Measurements from ENCODE around the gene COL6A3. TPM values are rescaled to one million over a fixed set of nuclear protein-coding genes. Genes with fewer than 3 reads are reported as not detected.

Gene COL6A3
- polyA plus RNA-seq, 2 of the 4 experiments (the other 2 are of a cell fraction): 0.10 to 0.28 TPM

DNA sequence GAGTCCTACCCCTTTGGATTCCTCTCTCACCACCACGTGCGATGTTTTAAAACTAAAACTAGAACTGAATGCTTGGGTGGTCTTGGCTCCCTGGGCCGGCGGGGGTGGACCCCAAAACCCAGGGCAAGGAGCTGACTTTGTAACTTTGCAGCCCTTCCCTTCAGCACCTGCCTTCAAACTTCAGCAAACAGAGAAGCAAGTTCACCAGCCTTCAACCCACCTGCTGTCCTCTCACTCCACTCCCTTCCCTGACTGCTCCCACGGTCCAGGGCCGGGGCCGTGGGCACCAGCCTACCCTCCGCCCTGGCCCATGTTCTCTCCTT lies 54.5 kb downstream of the COL6A3 start:
- POLR2A ChIA-PET: no interaction called here
- Histone ChIP-seq H3K4me2 (no peak overlapping the region), H3K9me3 (no peaks in the 10 kb centered on the region), H3K4me1 (no peaks in the 10 kb centered on the region), H3K4me3 (no peak overlapping the region), H3K27ac (no peak overlapping the region)
- no peak for FAIRE-seq
- TF ChIP-seq EHF (CRISPR knock-in tag; IDR thresholded peaks at IDR 0.05) (no peak), NPAS2 (CRISPR knock-in tag; IDR thresholded peaks at IDR 0.05; ENCODE audit: borderline replicate concordance) (no peak), FOSL2 (IDR thresholded peaks at IDR 0.05) (no peak), FOSL2 (CRISPR knock-in tag; IDR thresholded peaks at IDR 0.05) (no peak), RFX5 (IDR thresholded peaks at IDR 0.05) (no peak), HOXB13 (CRISPR knock-in tag; IDR thresholded peaks at IDR 0.05; ENCODE audit: low read depth) (no peak), SREBF2 (IDR thresholded peaks at IDR 0.05) (no peak), FOSB (CRISPR knock-in tag; IDR thresholded peaks at IDR 0.05) (no peak), MYC (IDR thresholded peaks at IDR 0.05; ENCODE audit: borderline replicate concordance, low read length) (no peak), GATA3 (IDR thresholded peaks at IDR 0.05; ENCODE audit: borderline replicate concordance) (no peak), NR3C1 (IDR thresholded peaks at IDR 0.05) (no peak), KDM1A (IDR thresholded peaks at IDR 0.05; ENCODE audit: low read depth) (no peak)
- TF ChIP-seq, protein P1, sequence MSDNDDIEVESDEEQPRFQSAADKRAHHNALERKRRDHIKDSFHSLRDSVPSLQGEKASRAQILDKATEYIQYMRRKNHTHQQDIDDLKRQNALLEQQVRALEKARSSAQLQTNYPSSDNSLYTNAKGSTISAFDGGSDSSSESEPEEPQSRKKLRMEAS (IDR thresholded peaks at IDR 0.05): no peak
- TF ChIP-seq, protein P2, sequence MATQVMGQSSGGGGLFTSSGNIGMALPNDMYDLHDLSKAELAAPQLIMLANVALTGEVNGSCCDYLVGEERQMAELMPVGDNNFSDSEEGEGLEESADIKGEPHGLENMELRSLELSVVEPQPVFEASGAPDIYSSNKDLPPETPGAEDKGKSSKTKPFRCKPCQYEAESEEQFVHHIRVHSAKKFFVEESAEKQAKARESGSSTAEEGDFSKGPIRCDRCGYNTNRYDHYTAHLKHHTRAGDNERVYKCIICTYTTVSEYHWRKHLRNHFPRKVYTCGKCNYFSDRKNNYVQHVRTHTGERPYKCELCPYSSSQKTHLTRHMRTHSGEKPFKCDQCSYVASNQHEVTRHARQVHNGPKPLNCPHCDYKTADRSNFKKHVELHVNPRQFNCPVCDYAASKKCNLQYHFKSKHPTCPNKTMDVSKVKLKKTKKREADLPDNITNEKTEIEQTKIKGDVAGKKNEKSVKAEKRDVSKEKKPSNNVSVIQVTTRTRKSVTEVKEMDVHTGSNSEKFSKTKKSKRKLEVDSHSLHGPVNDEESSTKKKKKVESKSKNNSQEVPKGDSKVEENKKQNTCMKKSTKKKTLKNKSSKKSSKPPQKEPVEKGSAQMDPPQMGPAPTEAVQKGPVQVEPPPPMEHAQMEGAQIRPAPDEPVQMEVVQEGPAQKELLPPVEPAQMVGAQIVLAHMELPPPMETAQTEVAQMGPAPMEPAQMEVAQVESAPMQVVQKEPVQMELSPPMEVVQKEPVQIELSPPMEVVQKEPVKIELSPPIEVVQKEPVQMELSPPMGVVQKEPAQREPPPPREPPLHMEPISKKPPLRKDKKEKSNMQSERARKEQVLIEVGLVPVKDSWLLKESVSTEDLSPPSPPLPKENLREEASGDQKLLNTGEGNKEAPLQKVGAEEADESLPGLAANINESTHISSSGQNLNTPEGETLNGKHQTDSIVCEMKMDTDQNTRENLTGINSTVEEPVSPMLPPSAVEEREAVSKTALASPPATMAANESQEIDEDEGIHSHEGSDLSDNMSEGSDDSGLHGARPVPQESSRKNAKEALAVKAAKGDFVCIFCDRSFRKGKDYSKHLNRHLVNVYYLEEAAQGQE (IDR thresholded peaks at IDR 0.05): no peak
- TF ChIP-seq, protein P3, sequence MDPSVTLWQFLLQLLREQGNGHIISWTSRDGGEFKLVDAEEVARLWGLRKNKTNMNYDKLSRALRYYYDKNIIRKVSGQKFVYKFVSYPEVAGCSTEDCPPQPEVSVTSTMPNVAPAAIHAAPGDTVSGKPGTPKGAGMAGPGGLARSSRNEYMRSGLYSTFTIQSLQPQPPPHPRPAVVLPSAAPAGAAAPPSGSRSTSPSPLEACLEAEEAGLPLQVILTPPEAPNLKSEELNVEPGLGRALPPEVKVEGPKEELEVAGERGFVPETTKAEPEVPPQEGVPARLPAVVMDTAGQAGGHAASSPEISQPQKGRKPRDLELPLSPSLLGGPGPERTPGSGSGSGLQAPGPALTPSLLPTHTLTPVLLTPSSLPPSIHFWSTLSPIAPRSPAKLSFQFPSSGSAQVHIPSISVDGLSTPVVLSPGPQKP (IDR thresholded peaks at IDR 0.05; ENCODE audit: low read depth, low read length): no peak
- TF ChIP-seq, protein P4, sequence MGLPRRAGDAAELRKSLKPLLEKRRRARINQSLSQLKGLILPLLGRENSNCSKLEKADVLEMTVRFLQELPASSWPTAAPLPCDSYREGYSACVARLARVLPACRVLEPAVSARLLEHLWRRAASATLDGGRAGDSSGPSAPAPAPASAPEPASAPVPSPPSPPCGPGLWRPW (IDR thresholded peaks at IDR 0.05): no peak
- TF ChIP-seq, protein P5, sequence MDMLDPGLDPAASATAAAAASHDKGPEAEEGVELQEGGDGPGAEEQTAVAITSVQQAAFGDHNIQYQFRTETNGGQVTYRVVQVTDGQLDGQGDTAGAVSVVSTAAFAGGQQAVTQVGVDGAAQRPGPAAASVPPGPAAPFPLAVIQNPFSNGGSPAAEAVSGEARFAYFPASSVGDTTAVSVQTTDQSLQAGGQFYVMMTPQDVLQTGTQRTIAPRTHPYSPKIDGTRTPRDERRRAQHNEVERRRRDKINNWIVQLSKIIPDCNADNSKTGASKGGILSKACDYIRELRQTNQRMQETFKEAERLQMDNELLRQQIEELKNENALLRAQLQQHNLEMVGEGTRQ (IDR thresholded peaks at IDR 0.05): no peak
- TF ChIP-seq, protein P6, sequence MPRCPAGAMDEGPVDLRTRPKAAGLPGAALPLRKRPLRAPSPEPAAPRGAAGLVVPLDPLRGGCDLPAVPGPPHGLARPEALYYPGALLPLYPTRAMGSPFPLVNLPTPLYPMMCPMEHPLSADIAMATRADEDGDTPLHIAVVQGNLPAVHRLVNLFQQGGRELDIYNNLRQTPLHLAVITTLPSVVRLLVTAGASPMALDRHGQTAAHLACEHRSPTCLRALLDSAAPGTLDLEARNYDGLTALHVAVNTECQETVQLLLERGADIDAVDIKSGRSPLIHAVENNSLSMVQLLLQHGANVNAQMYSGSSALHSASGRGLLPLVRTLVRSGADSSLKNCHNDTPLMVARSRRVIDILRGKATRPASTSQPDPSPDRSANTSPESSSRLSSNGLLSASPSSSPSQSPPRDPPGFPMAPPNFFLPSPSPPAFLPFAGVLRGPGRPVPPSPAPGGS (IDR thresholded peaks at IDR 0.05): no peak
- TF ChIP-seq, protein P7, sequence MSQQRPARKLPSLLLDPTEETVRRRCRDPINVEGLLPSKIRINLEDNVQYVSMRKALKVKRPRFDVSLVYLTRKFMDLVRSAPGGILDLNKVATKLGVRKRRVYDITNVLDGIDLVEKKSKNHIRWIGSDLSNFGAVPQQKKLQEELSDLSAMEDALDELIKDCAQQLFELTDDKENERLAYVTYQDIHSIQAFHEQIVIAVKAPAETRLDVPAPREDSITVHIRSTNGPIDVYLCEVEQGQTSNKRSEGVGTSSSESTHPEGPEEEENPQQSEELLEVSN (IDR thresholded peaks at IDR 0.05; ENCODE audit: borderline replicate concordance, low read depth): no peak
- TF ChIP-seq, protein P8, sequence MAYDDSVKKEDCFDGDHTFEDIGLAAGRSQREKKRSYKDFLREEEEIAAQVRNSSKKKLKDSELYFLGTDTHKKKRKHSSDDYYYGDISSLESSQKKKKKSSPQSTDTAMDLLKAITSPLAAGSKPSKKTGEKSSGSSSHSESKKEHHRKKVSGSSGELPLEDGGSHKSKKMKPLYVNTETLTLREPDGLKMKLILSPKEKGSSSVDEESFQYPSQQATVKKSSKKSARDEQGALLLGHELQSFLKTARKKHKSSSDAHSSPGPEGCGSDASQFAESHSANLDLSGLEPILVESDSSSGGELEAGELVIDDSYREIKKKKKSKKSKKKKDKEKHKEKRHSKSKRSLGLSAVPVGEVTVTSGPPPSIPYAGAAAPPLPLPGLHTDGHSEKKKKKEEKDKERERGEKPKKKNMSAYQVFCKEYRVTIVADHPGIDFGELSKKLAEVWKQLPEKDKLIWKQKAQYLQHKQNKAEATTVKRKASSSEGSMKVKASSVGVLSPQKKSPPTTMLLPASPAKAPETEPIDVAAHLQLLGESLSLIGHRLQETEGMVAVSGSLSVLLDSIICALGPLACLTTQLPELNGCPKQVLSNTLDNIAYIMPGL (CRISPR knock-in tag; IDR thresholded peaks at IDR 0.05; ENCODE audit: borderline replicate concordance): no peak
- no peak for DNase-seq (ENCODE audit: low read depth in 1 of 2, low spot score in 1 of 2)
- CTCF ChIA-PET: interaction anchor here (1.3 kb wide), 1 partner anchor 213 kb away, joined by 3 read pairs; no protein-coding TSS in a partner anchor
- WGBS (ENCODE audit: missing lambda C conversion rate): 44% methylated on average over 8 of the region's 8 CpGs
- no peak for ATAC-seq
